Measurements from ENCODE around the gene BET1.

Gene BET1

GRCh38 chr7:93955304-93955703 lies 48.9 kb downstream of the BET1 start:
- DNase-seq = no peak

GRCh38 chr7:93949423-93949822 lies 54.7 kb downstream of the BET1 start:
- no peak for DNase-seq

- DNase-seq = no peak
Observed at GRCh38 chr7:93948873-93949272, 55.3 kb downstream of the BET1 start.

- DNase-seq = no peak
Observed at GRCh38 chr7:93948106-93948505, 56.0 kb downstream of the BET1 start.

GRCh38 chr7:93945756-93946535 lies 58.2 kb downstream of the BET1 start:
- no peak for DNase-seq

GRCh38 chr7:93945083-93945482 lies 59.1 kb downstream of the BET1 start:
- DNase-seq = no peak

- DNase-seq = no peak
Observed at GRCh38 chr7:93944673-93945072, 59.5 kb downstream of the BET1 start.

GRCh38 chr7:93943816-93944540 lies 60.2 kb downstream of the BET1 start:
- DNase-seq = no peak

Data from activated CD4-positive, CD25-positive, alpha-beta regulatory T cell (primary cell).